ENCODE measurements around the gene POLR2J.

The POLR2J gene

GRCh38 chr7:102449136-102449535, 29.6 kb downstream of the POLR2J start:
- TF ChIP-seq CTCF (IDR thresholded peaks at IDR 0.05; ENCODE audit: low read depth, low read length) (no peak), MAX (IDR thresholded peaks at IDR 0.05; ENCODE audit: low read depth, low read length) (no peak), MYC (IDR thresholded peaks at IDR 0.05; ENCODE audit: low read depth, low read length) (no peak), POLR2A (IDR thresholded peaks at IDR 0.05; ENCODE audit: extremely low read depth, insufficient read length) (no peak)
- no peak for DNase-seq (ENCODE audit: low read depth)
- no peak overlapping the region for H3K4me3 ChIP-seq (ENCODE audit: low read depth, low read length)

- no peak for TF ChIP-seq MAX (IDR thresholded peaks at IDR 0.05; ENCODE audit: low read depth, low read length)
- no peak for TF ChIP-seq POLR2A (IDR thresholded peaks at IDR 0.05; ENCODE audit: extremely low read depth, insufficient read length)
- no peak for TF ChIP-seq CTCF (IDR thresholded peaks at IDR 0.05; ENCODE audit: low read depth, low read length)
- TF ChIP-seq MYC (IDR thresholded peaks at IDR 0.05; ENCODE audit: low read depth, low read length): no peak
- no peak for DNase-seq (ENCODE audit: low read depth)
- H3K4me3 ChIP-seq (ENCODE audit: low read depth, low read length): no peak overlapping the region
Measured at GRCh38 chr7:102447311-102447710, 31.4 kb downstream of the POLR2J start.

GRCh38 chr7:102446387-102447156, 32.1 kb downstream of the POLR2J start:
- TF ChIP-seq POLR2A (IDR thresholded peaks at IDR 0.05; ENCODE audit: extremely low read depth, insufficient read length): no peak
- no peak for TF ChIP-seq CTCF (IDR thresholded peaks at IDR 0.05; ENCODE audit: low read depth, low read length)
- H3K4me3 ChIP-seq (ENCODE audit: low read depth, low read length): no peak overlapping the region
- DNase-seq (ENCODE audit: low read depth): no peak

- no peak overlapping the region for H3K4me3 ChIP-seq (ENCODE audit: low read depth, low read length)
- TF ChIP-seq CTCF (IDR thresholded peaks at IDR 0.05; ENCODE audit: low read depth, low read length): no peak
- no peak for TF ChIP-seq MYC (IDR thresholded peaks at IDR 0.05; ENCODE audit: low read depth, low read length)
- no peak for TF ChIP-seq POLR2A (IDR thresholded peaks at IDR 0.05; ENCODE audit: extremely low read depth, insufficient read length)
- TF ChIP-seq MAX (IDR thresholded peaks at IDR 0.05; ENCODE audit: low read depth, low read length): no peak
Measured at GRCh38 chr7:102445674-102446071, 33.0 kb downstream of the POLR2J start.

GRCh38 chr7:102444961-102445673, 33.6 kb downstream of the POLR2J start:
- no peak overlapping the region for H3K4me3 ChIP-seq (ENCODE audit: low read depth, low read length)
- DNase-seq (ENCODE audit: low read depth): no peak
- TF ChIP-seq MAX (IDR thresholded peaks at IDR 0.05; ENCODE audit: low read depth, low read length): no peak
- no peak for TF ChIP-seq MYC (IDR thresholded peaks at IDR 0.05; ENCODE audit: low read depth, low read length)
- no peak for TF ChIP-seq CTCF (IDR thresholded peaks at IDR 0.05; ENCODE audit: low read depth, low read length)
- TF ChIP-seq POLR2A (IDR thresholded peaks at IDR 0.05; ENCODE audit: extremely low read depth, insufficient read length): no peak

More at GRCh38 chr7:102445674-102446071, 33.0 kb downstream of the POLR2J start:
- DNase-seq (ENCODE audit: low read depth): no peak

Measured in NB4 (cell line).